HUES6 (cell line): Measurements from ENCODE around the gene ULBP1.
"Not testable (repeated sequence)": the region's sequence is repeated elsewhere in the genome, so short reads cannot be mapped to it uniquely, and the experiment has no call there.

Experiments used
- H3K27ac ChIP-seq: 2 replicates; pipeline ENCODE4 v1.7.0; 2013; ENCODE audit warnings: low read depth, mild to moderate bottlenecking, low read length, inconsistent platforms
- H3K27me3 ChIP-seq: 2 replicates; pipeline ENCODE4 v1.6.1; 2013; ENCODE audit warnings: low read length; ENCODE audit not compliant: control insufficient read depth, insufficient read depth
- H3K36me3 ChIP-seq: 2 replicates; pipeline ENCODE4 v1.6.1; 2013; ENCODE audit warnings: low read length; ENCODE audit not compliant: control insufficient read depth, insufficient read depth
- H3K4me1 ChIP-seq: 2 replicates; pipeline ENCODE4 v1.6.1; 2013; ENCODE audit warnings: low read length; ENCODE audit not compliant: control insufficient read depth, insufficient read depth
- H3K4me3 ChIP-seq: 2 replicates; pipeline ENCODE4 v1.5.1; 2013; ENCODE audit warnings: low read depth, low read length
- H3K9ac ChIP-seq: one replicate; pipeline ENCODE4 v1.6.1; 2013; ENCODE audit warnings: mild to moderate bottlenecking, low read length
- H3K9me3 ChIP-seq: 2 replicates; pipeline ENCODE4 v1.6.1; 2013; ENCODE audit warnings: low read depth, low read length; ENCODE audit not compliant: control insufficient read depth, insufficient read depth

The ULBP1 gene

GRCh38 chr6:149934249-149935156 is 29.2 kb upstream of the ULBP1 start:
- Histone ChIP-seq H3K27me3 (peaks cover 95% of the 10 kb centered on the region), H3K4me1 (0 out of 2 replicates have a peak, but pooled peaks cover 4% of the 10 kb centered on the region), H3K9me3 (no peaks in the 10 kb centered on the region), H3K36me3 (no peaks in the 10 kb centered on the region), H3K4me3 (no peak overlapping the region), H3K27ac (no peak overlapping the region), H3K9ac (no peak overlapping the region)

GRCh38 chr6:149935246-149935645 is 28.5 kb upstream of the ULBP1 start:
- Histone ChIP-seq H3K9ac (no peak overlapping the region), H3K4me1 (0 out of 2 replicates have a peak, but pooled peaks cover 4% of the 10 kb centered on the region), H3K36me3 (no peaks in the 10 kb centered on the region), H3K27ac (no peak overlapping the region), H3K27me3 (peaks cover 95% of the 10 kb centered on the region), H3K4me3 (no peak overlapping the region), H3K9me3 (no peaks in the 10 kb centered on the region)

GRCh38 chr6:149935668-149936067 is 28.1 kb upstream of the ULBP1 start:
- H3K4me3 ChIP-seq, result no peak overlapping the region
- H3K27me3 ChIP-seq, result peaks cover 95% of the 10 kb centered on the region
- H3K36me3 ChIP-seq, result no peaks in the 10 kb centered on the region
- no peaks in the 10 kb centered on the region for H3K9me3 ChIP-seq
- H3K27ac ChIP-seq, result no peak overlapping the region
- 0 out of 2 replicates have a peak, but pooled peaks cover 4% of the 10 kb centered on the region for H3K4me1 ChIP-seq
- H3K9ac ChIP-seq, result no peak overlapping the region

GRCh38 chr6:149936743-149937142 is 27.0 kb upstream of the ULBP1 start:
- no peak overlapping the region for H3K9ac ChIP-seq
- no peaks in the 10 kb centered on the region for H3K9me3 ChIP-seq
- H3K27me3 ChIP-seq, result peaks cover 95% of the 10 kb centered on the region
- no peak overlapping the region for H3K4me3 ChIP-seq
- no peak overlapping the region for H3K27ac ChIP-seq
- H3K4me1 ChIP-seq, result 0 out of 2 replicates have a peak, but pooled peaks cover 4% of the 10 kb centered on the region
- no peaks in the 10 kb centered on the region for H3K36me3 ChIP-seq

- not testable (repeated sequence) for H3K27ac ChIP-seq
These were observed 25.7 kb upstream of the ULBP1 start for GRCh38 chr6:149938013-149938570.

GRCh38 chr6:149938571-149939355 is 25.0 kb upstream of the ULBP1 start:
- Histone ChIP-seq H3K27ac (no peak overlapping the region), H3K9ac (no peak overlapping the region), H3K27me3 (peaks cover 99% of the 10 kb centered on the region), H3K4me1 (0 out of 2 replicates have a peak, but pooled peaks cover 4% of the 10 kb centered on the region), H3K9me3 (no peaks in the 10 kb centered on the region), H3K36me3 (no peaks in the 10 kb centered on the region), H3K4me3 (peak overlapping the region; percentile 54)

More at GRCh38 chr6:149938013-149938570, 25.7 kb upstream of the ULBP1 start:
- H3K9me3 ChIP-seq, H3K36me3 ChIP-seq, H3K9ac ChIP-seq, H3K4me1 ChIP-seq: not testable (repeated sequence)
- Histone ChIP-seq H3K27me3 (peaks cover 99% of the 10 kb centered on the region), H3K4me3 (peak overlapping the region; percentile 54)

GRCh38 chr6:149939356-149939648 is 24.4 kb upstream of the ULBP1 start:
- Histone ChIP-seq H3K36me3 (no peaks in the 10 kb centered on the region), H3K9ac (no peak overlapping the region), H3K9me3 (no peaks in the 10 kb centered on the region), H3K27me3 (peaks cover 98% of the 10 kb centered on the region), H3K4me3 (no peak overlapping the region), H3K27ac (no peak overlapping the region), H3K4me1 (0 out of 2 replicates have a peak, but pooled peaks cover 4% of the 10 kb centered on the region)

GRCh38 chr6:149939909-149940671 is 23.7 kb upstream of the ULBP1 start:
- Histone ChIP-seq H3K9me3 (no peaks in the 10 kb centered on the region), H3K27me3 (peaks cover 95% of the 10 kb centered on the region), H3K27ac (no peak overlapping the region), H3K9ac (no peak overlapping the region), H3K4me1 (0 out of 2 replicates have a peak, but pooled peaks cover 4% of the 10 kb centered on the region), H3K4me3 (no peak overlapping the region), H3K36me3 (no peaks in the 10 kb centered on the region)

GRCh38 chr6:149940672-149940982 is 23.1 kb upstream of the ULBP1 start:
- 0 out of 2 replicates have a peak, but pooled peaks cover 4% of the 10 kb centered on the region for H3K4me1 ChIP-seq
- H3K4me3 ChIP-seq, result no peak overlapping the region
- no peaks in the 10 kb centered on the region for H3K9me3 ChIP-seq
- H3K27me3 ChIP-seq, result peaks cover 94% of the 10 kb centered on the region
- no peaks in the 10 kb centered on the region for H3K36me3 ChIP-seq
- no peak overlapping the region for H3K9ac ChIP-seq
- no peak overlapping the region for H3K27ac ChIP-seq

- no peak within 1 kb of the TSS for H3K27ac ChIP-seq
- H3K9ac ChIP-seq, result no peak within 1 kb of the TSS
- H3K27me3 ChIP-seq, result peaks cover 91% of the 10 kb centered on the region
- peak within 1 kb of the TSS; percentile 67 for H3K4me3 ChIP-seq
- no peaks in the 10 kb centered on the region for H3K36me3 ChIP-seq
- H3K4me1 ChIP-seq, result 0 out of 2 replicates have a peak, but pooled peaks cover 4% of the 10 kb centered on the region
- no peaks in the 10 kb centered on the region for H3K9me3 ChIP-seq
These were observed 21.9 kb upstream of the ULBP1 start, which contains the start of gene ULBP2 for GRCh38 chr6:149941583-149942460. Gene ULBP2 (plus strand): TSS chr6:149942014. CDS start chr6:149942073, 59 bp downstream.
